Cerebellar cortex (tissue), 1 donor: Measurements from ENCODE around the gene ST3GAL3.
A peak's percentile ranks its signal among the peaks of the same experiment; 100 is the strongest.

Experiments used
- DNase-seq: peaks from one replicate; pipeline ENCODE4 v3.0.0-alpha.2; 2015; ENCODE audit warnings: low spot score

The ST3GAL3 gene

DNA sequence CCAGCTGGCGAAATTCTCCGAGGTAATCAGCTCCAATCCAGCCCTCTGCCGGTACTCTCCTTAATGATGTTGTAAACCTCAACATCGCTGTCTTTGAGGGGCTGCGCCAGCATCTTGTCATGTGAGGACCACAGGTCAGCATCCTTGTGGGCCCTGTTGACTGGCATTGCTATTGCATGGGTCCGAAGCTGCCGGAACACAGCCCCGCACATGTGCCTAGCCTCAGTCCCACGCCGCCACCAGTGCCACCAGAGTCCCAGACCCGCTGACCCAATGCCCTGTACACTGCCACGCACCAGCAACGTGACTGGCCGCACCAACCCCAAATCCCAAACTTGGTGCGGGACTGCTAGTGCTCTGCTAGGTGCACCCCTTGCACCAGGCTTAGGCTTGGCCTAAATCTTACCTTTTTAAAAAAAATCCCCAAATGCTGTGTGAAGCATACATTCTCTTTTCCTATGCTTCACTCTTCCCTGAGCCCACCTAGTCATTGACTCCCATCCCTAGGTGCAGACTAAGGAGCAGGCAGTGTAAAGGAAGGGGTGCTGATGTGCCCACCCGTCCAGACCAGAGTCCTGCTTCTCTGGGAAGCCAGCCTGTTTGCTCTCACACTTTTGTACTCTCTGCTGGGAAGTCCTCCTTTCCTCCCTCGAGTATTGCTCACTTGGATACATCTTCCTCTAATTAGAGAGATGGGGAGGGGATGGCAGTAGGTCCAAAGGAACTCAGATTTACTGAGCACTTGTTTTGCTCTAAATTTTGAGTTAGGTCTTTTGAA is 144.4 kb downstream of the ST3GAL3 start:
- DNase-seq: no peak

GRCh38 chr1:43853161-43853921 is 146.0 kb downstream of the ST3GAL3 start:
- DNase-seq: no peak

GRCh38 chr1:43854473-43854872 is 147.1 kb downstream of the ST3GAL3 start:
- DNase-seq: no peak

- no peak for DNase-seq
Observed at GRCh38 chr1:43856188-43856587, 148.9 kb downstream of the ST3GAL3 start.

- no peak for DNase-seq
Observed at GRCh38 chr1:43857163-43857562, 149.8 kb downstream of the ST3GAL3 start.

- DNase-seq: peak; percentile 24
Observed at GRCh38 chr1:43858324-43858723, 151.0 kb downstream of the ST3GAL3 start.

DNA sequence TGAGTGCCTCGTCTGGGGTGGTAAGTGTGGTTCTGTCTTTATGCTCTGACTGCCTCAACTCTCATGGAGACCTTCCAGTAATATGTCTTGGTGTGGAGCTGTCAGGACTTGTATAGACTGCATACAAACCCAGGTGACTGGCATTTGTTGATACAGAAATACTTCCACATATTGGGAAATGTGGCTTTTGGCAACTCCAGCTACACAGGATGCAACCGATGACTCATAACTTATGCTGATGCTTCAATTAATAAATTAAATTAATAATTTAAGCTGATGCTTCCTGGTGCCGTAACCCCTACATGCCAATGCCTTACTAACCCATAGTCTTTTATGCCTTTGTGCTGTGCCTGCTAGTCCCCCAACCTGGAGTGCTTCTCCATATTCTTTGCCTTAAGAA is 154.0 kb downstream of the ST3GAL3 start:
- no peak for DNase-seq

DNA sequence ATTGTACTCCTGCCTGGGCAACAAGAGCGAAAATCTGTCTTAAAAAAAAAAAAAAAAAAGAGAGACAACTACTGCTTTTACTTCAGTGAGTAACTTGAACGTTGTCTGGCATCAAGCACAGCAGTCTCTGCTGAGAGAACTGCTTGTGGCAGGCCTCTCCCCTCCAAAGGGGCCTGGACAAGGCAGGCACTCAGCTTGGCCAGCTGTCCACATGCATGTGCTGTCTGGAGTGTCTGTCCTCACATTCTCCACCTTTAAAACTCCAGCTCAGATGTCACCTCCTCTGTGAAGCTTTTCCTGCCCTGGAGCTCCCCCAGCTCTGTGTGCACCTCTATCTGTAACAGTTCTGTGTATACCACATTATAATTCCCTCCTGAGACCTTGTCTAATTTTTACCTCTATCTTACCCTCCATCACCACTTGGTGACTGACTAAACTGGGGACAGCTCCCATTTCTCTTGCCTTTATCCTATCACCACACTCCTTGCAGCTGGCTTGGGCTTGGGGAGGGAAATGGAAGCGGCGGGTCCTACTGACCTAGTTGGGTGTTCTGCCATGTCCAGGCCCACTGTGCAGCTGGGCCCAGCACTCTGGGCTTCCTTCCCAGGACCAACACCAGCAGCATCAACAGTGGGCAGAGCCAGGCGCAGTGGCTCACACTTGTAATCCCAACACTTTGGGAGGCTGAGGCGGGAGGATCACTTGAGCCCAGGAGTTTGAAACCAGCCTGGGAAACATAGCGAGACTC is 154.8 kb downstream of the ST3GAL3 start:
- no peak for DNase-seq

DNA sequence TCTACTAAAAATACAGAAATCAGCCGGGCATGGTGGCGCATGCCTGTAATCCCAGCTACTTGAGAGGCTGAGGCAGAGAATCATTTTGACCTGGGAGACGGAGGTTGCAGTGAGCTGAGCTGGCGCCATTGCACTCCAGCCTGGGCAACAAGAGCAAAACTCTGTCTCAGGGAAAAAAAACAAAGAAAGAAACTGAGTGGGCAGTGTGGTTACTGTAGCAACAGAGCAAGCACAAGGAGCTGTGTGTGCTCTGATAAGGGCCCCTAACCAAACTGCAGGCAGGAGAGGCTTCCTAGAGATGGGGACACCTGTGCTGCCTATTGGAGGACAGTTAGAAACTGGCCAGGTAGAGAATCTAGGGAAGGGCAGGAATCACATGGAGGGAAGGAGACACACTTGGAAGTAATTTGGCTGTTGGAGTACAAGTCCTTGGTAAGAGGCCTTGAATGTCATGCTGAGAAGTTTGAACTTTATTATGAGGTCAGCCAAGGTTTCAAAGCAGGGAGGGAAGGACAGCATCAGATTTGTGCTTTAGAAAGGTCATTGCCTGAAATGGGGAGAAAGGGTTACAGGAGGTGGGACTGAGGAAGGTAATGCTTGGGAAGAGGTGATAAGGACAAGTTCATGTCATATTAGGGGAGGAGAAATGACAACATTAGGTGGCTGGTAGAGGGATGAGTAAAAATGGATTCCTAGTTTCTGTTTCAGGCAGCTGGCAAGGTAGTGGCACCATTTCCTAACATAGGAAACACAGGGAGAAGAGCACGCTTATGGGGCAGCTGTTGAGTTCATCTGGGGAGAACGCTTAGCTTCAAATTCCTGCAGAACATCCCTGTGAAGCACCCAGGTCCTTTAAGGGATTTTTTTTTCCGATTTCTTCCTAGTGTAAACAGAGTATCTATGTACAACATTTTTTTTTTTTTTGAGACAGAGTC is 157.0 kb downstream of the ST3GAL3 start:
- DNase-seq: no peak

DNA sequence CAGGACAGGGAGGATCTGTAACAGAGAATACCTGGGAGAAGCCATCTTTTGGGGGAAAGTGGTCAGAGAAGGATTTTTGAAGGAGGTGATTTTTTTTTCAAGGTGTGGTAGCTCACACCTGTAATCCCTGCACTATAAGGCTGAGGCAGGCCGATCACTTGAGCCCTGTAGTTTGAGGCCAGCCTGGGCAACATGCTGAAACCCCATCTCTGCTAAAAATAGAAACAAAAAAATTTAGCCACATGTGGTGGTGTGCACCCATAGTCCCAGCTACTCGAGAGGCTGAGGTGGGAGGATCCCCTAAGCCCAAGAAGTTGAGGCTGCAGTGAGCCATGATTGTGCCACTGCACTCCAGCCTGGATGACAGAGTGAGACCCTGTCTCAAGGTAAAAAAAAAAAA is 158.9 kb downstream of the ST3GAL3 start:
- DNase-seq: no peak

- DNase-seq: no peak
Observed at GRCh38 chr1:43867976-43868740, 160.8 kb downstream of the ST3GAL3 start.

GRCh38 chr1:43868741-43869067 is 161.4 kb downstream of the ST3GAL3 start:
- DNase-seq: no peak

- DNase-seq: no peak
Observed at GRCh38 chr1:43870306-43870705, 163.0 kb downstream of the ST3GAL3 start.

- DNase-seq: no peak
Observed at GRCh38 chr1:43871181-43871910, 164.0 kb downstream of the ST3GAL3 start.

- no peak for DNase-seq
Observed at GRCh38 chr1:43872280-43872679, 164.9 kb downstream of the ST3GAL3 start.

- no peak for DNase-seq
Observed at GRCh38 chr1:43873851-43874250, 166.5 kb downstream of the ST3GAL3 start.

GRCh38 chr1:43874716-43875115 is 167.4 kb downstream of the ST3GAL3 start:
- DNase-seq: no peak

DNA sequence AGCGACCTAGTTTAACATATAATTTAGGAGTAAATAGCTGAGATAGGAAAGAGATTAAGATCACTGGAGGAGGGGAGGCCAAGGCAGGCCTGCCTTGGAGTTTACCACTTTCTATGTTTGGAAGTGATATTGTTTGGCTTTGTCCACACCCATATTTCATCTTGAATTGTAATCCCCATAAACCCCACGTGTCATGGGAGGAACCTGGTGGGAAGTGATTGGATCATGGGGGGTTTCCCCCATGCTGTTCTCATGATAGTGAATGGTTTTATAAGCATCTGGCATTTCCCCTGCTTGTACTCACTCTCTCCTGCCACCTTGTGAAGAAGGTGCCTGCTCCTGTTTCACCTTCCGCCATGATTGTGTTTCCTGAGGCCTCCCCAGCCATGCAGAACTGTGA is 168.0 kb downstream of the ST3GAL3 start:
- no peak for DNase-seq

GRCh38 chr1:43877101-43877500 is 169.8 kb downstream of the ST3GAL3 start:
- no peak for DNase-seq

DNA sequence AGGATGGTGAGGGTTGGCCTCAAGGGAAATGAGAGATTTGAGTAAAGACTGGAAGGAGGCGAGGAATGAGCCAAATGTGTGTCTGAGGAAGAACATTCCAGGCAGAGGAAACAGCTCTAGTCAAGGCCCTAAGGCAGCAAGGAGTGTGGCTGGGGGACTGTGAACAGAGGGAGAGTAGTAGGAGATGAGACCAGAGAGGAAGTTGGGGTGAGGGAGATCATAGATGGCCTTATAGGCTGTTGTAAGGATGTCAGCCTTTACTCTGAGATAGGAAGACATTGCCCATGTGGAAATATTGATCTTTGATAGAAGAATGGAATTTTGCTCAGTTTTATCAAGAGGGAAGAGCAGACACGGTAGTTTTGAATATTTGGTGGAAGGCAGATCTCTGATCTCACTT is 171.1 kb downstream of the ST3GAL3 start:
- DNase-seq: no peak
